Measurements from ENCODE around the gene DOCK3.

DNA sequence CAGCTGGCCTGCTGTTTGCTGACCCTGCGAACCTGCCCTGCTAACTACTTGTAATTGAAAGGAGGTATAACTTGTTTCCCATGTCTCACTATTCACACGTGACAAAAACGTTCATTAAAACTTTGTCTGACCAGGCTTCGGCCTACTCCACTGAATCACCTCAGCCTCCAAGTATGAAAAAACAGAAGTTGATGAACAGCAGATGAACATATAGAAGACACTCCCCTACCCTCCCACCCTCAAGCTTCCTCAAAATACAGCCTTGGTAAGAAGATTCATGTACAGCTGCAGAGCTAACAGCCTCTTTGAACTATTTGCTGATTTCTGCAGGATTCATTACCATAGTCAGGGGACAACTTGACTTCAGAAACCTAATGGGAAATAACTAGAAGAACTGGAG lies 727.0 kb downstream of the DOCK3 start:
- TF ChIP-seq FOS (IDR thresholded peaks at IDR 0.05; ENCODE audit: borderline replicate concordance, insufficient read depth, low read length): no peak
- no peak for TF ChIP-seq EZH2 (IDR thresholded peaks at IDR 0.05; ENCODE audit: borderline replicate concordance, low read depth, low read length, severe bottlenecking)
- no peak for TF ChIP-seq POLR2A (IDR thresholded peaks at IDR 0.05; ENCODE audit: low read depth, low read length)
- TF ChIP-seq, protein P1, sequence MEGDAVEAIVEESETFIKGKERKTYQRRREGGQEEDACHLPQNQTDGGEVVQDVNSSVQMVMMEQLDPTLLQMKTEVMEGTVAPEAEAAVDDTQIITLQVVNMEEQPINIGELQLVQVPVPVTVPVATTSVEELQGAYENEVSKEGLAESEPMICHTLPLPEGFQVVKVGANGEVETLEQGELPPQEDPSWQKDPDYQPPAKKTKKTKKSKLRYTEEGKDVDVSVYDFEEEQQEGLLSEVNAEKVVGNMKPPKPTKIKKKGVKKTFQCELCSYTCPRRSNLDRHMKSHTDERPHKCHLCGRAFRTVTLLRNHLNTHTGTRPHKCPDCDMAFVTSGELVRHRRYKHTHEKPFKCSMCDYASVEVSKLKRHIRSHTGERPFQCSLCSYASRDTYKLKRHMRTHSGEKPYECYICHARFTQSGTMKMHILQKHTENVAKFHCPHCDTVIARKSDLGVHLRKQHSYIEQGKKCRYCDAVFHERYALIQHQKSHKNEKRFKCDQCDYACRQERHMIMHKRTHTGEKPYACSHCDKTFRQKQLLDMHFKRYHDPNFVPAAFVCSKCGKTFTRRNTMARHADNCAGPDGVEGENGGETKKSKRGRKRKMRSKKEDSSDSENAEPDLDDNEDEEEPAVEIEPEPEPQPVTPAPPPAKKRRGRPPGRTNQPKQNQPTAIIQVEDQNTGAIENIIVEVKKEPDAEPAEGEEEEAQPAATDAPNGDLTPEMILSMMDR (IDR thresholded peaks at IDR 0.05; ENCODE audit: extremely low read depth in 1 of 2, insufficient read depth in 1 of 2, low read depth in 1 of 2, low read length in 2 of 2): no peak
- TF ChIP-seq, protein P2, sequence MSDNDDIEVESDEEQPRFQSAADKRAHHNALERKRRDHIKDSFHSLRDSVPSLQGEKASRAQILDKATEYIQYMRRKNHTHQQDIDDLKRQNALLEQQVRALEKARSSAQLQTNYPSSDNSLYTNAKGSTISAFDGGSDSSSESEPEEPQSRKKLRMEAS (IDR thresholded peaks at IDR 0.05; ENCODE audit: insufficient read depth, insufficient read length): no peak
- no peak for TF ChIP-seq POLR2AphosphoS5 (IDR thresholded peaks at IDR 0.05; ENCODE audit: insufficient read depth, low read depth, low read length)

Data from endothelial cell of umbilical vein (primary cell).